ENCODE results near the gene PLPPR3. TPM values are rescaled to one million over a fixed set of nuclear protein-coding genes. Genes with fewer than 3 reads are reported as not detected.

Gene PLPPR3
- total and polyA plus RNA-seq, 10 of the 15 experiments (the other 5 are each of a cell fraction or from before 2014, with no cell fraction given): 0.07 TPM; not detected in 9

DNA sequence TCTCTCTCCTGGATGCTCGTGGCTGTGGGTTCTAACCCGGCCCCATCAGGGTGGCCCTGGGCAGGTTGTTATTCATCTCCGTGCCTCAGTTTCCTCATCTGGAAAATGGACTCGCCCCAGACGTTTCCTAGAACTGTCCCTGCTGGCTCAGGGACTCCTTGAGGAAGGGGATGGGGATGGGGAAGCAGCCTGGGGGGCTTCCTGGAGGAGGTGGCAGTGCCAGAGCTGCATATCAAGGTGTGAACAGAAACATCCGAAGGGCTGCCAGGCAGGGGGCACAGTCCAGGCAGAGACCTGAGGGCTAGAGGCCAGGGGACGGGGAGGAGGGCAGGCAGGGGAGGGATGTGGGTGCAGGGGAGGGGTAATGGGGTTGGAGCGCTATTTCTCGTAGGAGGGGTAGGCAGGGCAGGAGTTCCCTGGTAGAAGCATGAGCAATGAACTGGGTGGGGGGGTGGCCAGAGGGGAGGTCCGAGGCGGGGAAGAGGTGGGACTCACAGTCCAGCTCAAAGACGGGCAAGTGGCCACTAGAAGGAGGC is 26.7 kb upstream of the PLPPR3 start:
- no peak overlapping the region for H3K4me2 ChIP-seq (ENCODE audit: control insufficient read depth, insufficient read depth)
- POLR2A ChIA-PET: no interaction called here
- no peaks in the 10 kb centered on the region for H3K36me3 ChIP-seq (ENCODE audit: control insufficient read depth in 2 of 2, insufficient read depth in 2 of 2, low read length in 1 of 2)
- H3K27me3 ChIP-seq (replicated peaks in 1 of 2; ENCODE audit: control insufficient read depth in 2 of 2, insufficient read depth in 2 of 2, low read length in 1 of 2): no peaks in the 10 kb centered on the region; a peak in 1 of 4 replicates
- DNase-seq (ENCODE audit: low read depth, low spot score) (no peak), ATAC-seq (no peak), FAIRE-seq (no peak)
- RAD21 ChIA-PET (ENCODE audit: unreplicated experiment): interaction anchor here (1.5 kb wide), 1 partner anchor 15 kb away, joined by 5 read pairs; no protein-coding TSS in a partner anchor
- no peaks in the 10 kb centered on the region for H4K20me1 ChIP-seq (ENCODE audit: control insufficient read depth, insufficient read depth)
- no peak overlapping the region for H3K9ac ChIP-seq (ENCODE audit: control insufficient read depth, insufficient read depth, low read length)
- 21% methylated on average over 8 of the region's 12 CpGs for WGBS (ENCODE audit: insufficient coverage, insufficient replicate concordance, low lambda C conversion rate, missing lambda C conversion rate)
- CTCF ChIA-PET: interaction anchor here (0.8 to 1.0 kb wide), 2 partner anchors 9 to 15 kb away, joined by 3 to 5 read pairs; no protein-coding TSS in a partner anchor
- SMC1A ChIA-PET (ENCODE audit: uncharacterized antibody, unreplicated experiment): no interaction called here
- H2AFZ ChIP-seq (ENCODE audit: control insufficient read depth, low read depth, low read length): no peak overlapping the region
- H3K4me1 ChIP-seq (ENCODE audit: control insufficient read depth, insufficient read depth, low read length): peaks cover 2% of the 10 kb centered on the region; the same call in 1 of the 2 replicates
- BruUV-seq (replicated peaks): no TSS peak
- TF ChIP-seq, protein P1, sequence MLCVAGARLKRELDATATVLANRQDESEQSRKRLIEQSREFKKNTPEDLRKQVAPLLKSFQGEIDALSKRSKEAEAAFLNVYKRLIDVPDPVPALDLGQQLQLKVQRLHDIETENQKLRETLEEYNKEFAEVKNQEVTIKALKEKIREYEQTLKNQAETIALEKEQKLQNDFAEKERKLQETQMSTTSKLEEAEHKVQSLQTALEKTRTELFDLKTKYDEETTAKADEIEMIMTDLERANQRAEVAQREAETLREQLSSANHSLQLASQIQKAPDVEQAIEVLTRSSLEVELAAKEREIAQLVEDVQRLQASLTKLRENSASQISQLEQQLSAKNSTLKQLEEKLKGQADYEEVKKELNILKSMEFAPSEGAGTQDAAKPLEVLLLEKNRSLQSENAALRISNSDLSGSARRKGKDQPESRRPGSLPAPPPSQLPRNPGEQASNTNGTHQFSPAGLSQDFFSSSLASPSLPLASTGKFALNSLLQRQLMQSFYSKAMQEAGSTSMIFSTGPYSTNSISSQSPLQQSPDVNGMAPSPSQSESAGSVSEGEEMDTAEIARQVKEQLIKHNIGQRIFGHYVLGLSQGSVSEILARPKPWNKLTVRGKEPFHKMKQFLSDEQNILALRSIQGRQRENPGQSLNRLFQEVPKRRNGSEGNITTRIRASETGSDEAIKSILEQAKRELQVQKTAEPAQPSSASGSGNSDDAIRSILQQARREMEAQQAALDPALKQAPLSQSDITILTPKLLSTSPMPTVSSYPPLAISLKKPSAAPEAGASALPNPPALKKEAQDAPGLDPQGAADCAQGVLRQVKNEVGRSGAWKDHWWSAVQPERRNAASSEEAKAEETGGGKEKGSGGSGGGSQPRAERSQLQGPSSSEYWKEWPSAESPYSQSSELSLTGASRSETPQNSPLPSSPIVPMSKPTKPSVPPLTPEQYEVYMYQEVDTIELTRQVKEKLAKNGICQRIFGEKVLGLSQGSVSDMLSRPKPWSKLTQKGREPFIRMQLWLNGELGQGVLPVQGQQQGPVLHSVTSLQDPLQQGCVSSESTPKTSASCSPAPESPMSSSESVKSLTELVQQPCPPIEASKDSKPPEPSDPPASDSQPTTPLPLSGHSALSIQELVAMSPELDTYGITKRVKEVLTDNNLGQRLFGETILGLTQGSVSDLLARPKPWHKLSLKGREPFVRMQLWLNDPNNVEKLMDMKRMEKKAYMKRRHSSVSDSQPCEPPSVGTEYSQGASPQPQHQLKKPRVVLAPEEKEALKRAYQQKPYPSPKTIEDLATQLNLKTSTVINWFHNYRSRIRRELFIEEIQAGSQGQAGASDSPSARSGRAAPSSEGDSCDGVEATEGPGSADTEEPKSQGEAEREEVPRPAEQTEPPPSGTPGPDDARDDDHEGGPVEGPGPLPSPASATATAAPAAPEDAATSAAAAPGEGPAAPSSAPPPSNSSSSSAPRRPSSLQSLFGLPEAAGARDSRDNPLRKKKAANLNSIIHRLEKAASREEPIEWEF (IDR thresholded peaks at IDR 0.05; ENCODE audit: insufficient replicate concordance, low read depth, low read length): no peak
- TF ChIP-seq MLLT1 (IDR thresholded peaks at IDR 0.05) (no peak), CEBPB (IDR thresholded peaks at IDR 0.05; ENCODE audit: borderline replicate concordance in 1 of 2, low read depth in 2 of 2, low read length in 2 of 2) (no peak), SREBF2 (IDR thresholded peaks at IDR 0.05; ENCODE audit: low read length) (no peak), ZZZ3 (IDR thresholded peaks at IDR 0.05; ENCODE audit: control insufficient read depth, insufficient read length, low read depth) (no peak), SMAD5 (IDR thresholded peaks at IDR 0.05; ENCODE audit: low read depth) (no peak), PKNOX1 (IDR thresholded peaks at IDR 0.05) (no peak), STAT1 (conservative IDR thresholded peaks at IDR 0.05) (no peak), BHLHE40 (IDR thresholded peaks at IDR 0.05; ENCODE audit: borderline replicate concordance in 1 of 2, low read depth in 2 of 2, low read length in 1 of 2) (no peak), FOXK2 (IDR thresholded peaks at IDR 0.05) (no peak)
- H3K27ac ChIP-seq (ENCODE audit: control insufficient read depth, insufficient read depth): no peak overlapping the region
- H3K9me3 ChIP-seq (replicated peaks; ENCODE audit: control insufficient read depth, insufficient read depth, low read length): no peaks in the 10 kb centered on the region; the same call in 2 of the 3 replicates
- no peak overlapping the region for H3K4me3 ChIP-seq
- in situ Hi-C loops (cut with MboI) (no loop called here), intact Hi-C loops (cut with micrococcal nuclease; ENCODE audit: unreplicated experiment) (no loop called here)
- H3K79me2 ChIP-seq (ENCODE audit: control insufficient read depth, insufficient read depth, low read length): no peaks in the 10 kb centered on the region

Data from GM12878 (cell line).